DOHH2 (cell line): ENCODE results near the gene MRPL27.
A peak's percentile ranks its signal among the peaks of the same experiment; 100 is the strongest.

Experiments
- H3F3A ChIP-seq: fragments of 200-600 bp; sonication (generic), shearing (Covaris generic); 2 replicates; pipeline ENCODE4 v1.6.0; 2016; ENCODE audit warnings: antibody characterized with exemption, mild to moderate bottlenecking; ENCODE audit not compliant: control insufficient read depth, insufficient read depth
- H3K27ac ChIP-seq: fragments of 200-600 bp; sonication (generic); 2 replicates; pipeline ENCODE4 v1.5.1; 2014; ENCODE audit warnings: low read depth, mild to moderate bottlenecking, low read length, moderate library complexity
- H3K27me3 ChIP-seq: fragments of 200-600 bp; sonication (generic); 2 replicates; pipeline ENCODE4 v1.6.1; 2014; ENCODE audit warnings: mild to moderate bottlenecking, low read length, mixed read lengths; ENCODE audit not compliant: control insufficient read depth
- H3K36me3 ChIP-seq: fragments of 200-600 bp; sonication (generic); 2 replicates; pipeline ENCODE4 v1.6.1; 2014; ENCODE audit warnings: mild to moderate bottlenecking, low read length, moderate library complexity, mixed read lengths; ENCODE audit not compliant: control insufficient read depth
- H3K4me1 ChIP-seq: fragments of 200-600 bp; sonication (generic); 2 replicates; pipeline ENCODE4 v1.6.1; 2014; ENCODE audit warnings: mild to moderate bottlenecking, low read length, mixed read lengths; ENCODE audit not compliant: control insufficient read depth
- H3K4me2 ChIP-seq: fragments of 200-600 bp; sonication (generic); 2 replicates; pipeline ENCODE4 v1.6.0; 2014; ENCODE audit warnings: mild to moderate bottlenecking, low read length, moderate library complexity
- H3K4me3 ChIP-seq: fragments of 200-600 bp; sonication (generic); 2 replicates; pipeline ENCODE4 v1.5.1; 2014; ENCODE audit warnings: mild to moderate bottlenecking, low read length, mixed read lengths
- H3K79me2 ChIP-seq: fragments of 200-600 bp; sonication (generic); 2 replicates; pipeline ENCODE4 v1.6.1; 2014; ENCODE audit warnings: mild to moderate bottlenecking, low read length, mixed read lengths; ENCODE audit not compliant: control insufficient read depth
- H3K9me2 ChIP-seq: fragments of 200-600 bp; sonication (generic); replicated peaks from 2 replicates; pipeline ENCODE4 v1.6.1; 2014; ENCODE audit warnings: mild to moderate bottlenecking, low read length, mixed read lengths; ENCODE audit not compliant: control insufficient read depth
- H3K9me3 ChIP-seq: fragments of 200-600 bp; sonication (generic); 2 replicates; pipeline ENCODE4 v1.6.1; 2014; ENCODE audit warnings: antibody characterized with exemption, low read length, mixed read lengths; ENCODE audit not compliant: control insufficient read depth, insufficient read depth
- H4K20me1 ChIP-seq: fragments of 200-600 bp; sonication (generic); 2 replicates; pipeline ENCODE4 v1.6.0; 2014; ENCODE audit warnings: low read depth, mild to moderate bottlenecking, antibody characterized with exemption, low read length, moderate library complexity; ENCODE audit not compliant: control insufficient read depth, insufficient read depth
- EZH2phosphoT487 ChIP-seq: fragments of 200-600 bp; sonication (generic); IDR thresholded peaks from 2 replicates; pipeline ENCODE4 v1.6.1; 2017; ENCODE audit warnings: borderline replicate concordance, mild to moderate bottlenecking, antibody characterized with exemption, low read length, moderate library complexity, mixed read lengths
- TF ChIP-seq, protein P1 (sequence below): fragments of 200-600 bp; sonication (generic); IDR thresholded peaks from one replicate; pipeline ENCODE4 v1.5.1; 2014; ENCODE audit warnings: antibody characterized with exemption, mild to moderate bottlenecking, low read depth, low read length; ENCODE audit not compliant: poor library complexity, severe bottlenecking

The MRPL27 gene

DNA sequence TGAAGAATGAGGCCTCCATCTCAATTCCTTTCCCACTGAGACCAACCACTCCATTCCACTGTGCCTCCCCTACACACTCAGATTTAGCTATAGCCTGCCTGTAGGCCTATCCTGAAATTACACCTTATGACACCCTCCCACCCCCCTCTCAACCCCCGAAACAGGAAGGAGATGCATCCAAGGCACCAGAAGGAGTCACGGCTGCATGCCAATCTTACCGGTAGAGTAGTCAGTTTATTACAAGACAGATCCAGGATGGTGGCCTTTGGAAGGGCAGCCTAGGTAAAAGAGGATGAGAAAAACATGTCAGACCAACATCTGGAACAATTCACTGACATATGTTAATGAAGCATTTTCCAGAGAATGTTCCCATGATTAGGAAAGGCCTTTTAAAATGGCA is 21.7 kb upstream of the MRPL27 start:
- Histone ChIP-seq H3K9me3 (no peaks in the 10 kb centered on the region), H3K9me2 (no peaks in the 10 kb centered on the region), H3K27me3 (no peaks in the 10 kb centered on the region), H3K4me1 (peaks cover 25% of the 10 kb centered on the region), H3K4me2 (peak overlapping the region; percentile 84; the same call in 1 of the 2 replicates), H3K36me3 (peaks cover 71% of the 10 kb centered on the region), H3F3A (no peaks in the 10 kb centered on the region), H3K4me3 (no peak overlapping the region), H3K27ac (no peak overlapping the region), H3K79me2 (peaks cover 45% of the 10 kb centered on the region), H4K20me1 (peaks cover 16% of the 10 kb centered on the region)
- no peak for TF ChIP-seq EZH2phosphoT487
- TF ChIP-seq, protein P1, sequence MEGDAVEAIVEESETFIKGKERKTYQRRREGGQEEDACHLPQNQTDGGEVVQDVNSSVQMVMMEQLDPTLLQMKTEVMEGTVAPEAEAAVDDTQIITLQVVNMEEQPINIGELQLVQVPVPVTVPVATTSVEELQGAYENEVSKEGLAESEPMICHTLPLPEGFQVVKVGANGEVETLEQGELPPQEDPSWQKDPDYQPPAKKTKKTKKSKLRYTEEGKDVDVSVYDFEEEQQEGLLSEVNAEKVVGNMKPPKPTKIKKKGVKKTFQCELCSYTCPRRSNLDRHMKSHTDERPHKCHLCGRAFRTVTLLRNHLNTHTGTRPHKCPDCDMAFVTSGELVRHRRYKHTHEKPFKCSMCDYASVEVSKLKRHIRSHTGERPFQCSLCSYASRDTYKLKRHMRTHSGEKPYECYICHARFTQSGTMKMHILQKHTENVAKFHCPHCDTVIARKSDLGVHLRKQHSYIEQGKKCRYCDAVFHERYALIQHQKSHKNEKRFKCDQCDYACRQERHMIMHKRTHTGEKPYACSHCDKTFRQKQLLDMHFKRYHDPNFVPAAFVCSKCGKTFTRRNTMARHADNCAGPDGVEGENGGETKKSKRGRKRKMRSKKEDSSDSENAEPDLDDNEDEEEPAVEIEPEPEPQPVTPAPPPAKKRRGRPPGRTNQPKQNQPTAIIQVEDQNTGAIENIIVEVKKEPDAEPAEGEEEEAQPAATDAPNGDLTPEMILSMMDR, result no peak

DNA sequence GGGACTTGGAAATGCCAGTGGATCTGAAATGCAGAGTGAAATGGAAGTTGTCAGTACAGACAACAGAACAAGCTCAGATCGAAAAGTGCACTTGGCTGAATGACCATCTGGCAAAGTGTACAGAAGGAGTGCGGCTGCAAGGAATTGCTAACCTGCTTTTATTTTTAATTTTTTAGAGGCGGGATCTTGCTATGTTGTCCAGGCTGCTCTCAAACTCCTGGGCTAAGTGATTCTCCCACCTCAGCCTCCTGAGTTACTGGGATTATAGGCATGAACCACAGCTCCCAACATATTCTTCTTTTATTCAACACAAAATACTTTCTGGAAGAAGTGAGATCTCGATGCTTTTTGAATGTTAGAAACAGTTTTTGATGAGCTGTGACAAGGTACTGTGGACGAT is 20.7 kb upstream of the MRPL27 start:
- H3F3A ChIP-seq, result no peaks in the 10 kb centered on the region
- TF ChIP-seq, protein P1, result no peak
- no peak for TF ChIP-seq EZH2phosphoT487
- H3K9me3 ChIP-seq, result no peaks in the 10 kb centered on the region
- no peaks in the 10 kb centered on the region for H3K9me2 ChIP-seq
- peaks cover 16% of the 10 kb centered on the region for H4K20me1 ChIP-seq
- H3K79me2 ChIP-seq, result peaks cover 49% of the 10 kb centered on the region
- H3K4me1 ChIP-seq, result peaks cover 25% of the 10 kb centered on the region
- no peaks in the 10 kb centered on the region for H3K27me3 ChIP-seq
- peaks cover 81% of the 10 kb centered on the region for H3K36me3 ChIP-seq
- no peak overlapping the region for H3K4me3 ChIP-seq
- H3K4me2 ChIP-seq, result no peak overlapping the region
- H3K27ac ChIP-seq, result no peak overlapping the region

DNA sequence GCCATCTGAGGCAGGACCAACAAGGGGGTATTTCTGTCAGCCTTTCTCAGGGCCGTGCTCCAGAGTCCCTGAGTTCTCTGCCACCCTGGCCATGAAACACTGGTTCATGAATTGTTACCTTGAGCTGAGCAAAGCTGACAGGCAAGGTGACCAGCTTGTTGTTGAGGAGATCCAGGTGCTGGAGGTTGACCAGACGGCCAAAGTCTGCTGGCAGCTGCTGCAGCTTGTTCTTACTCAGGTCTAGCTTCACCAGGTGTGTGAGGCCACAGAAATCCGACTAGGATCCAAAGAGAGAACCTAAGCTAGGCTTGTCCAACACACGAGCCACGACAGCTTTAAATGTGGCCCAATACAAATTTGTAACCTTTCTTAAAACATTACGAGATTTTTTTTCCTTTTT is 19.6 kb upstream of the MRPL27 start:
- Histone ChIP-seq H3F3A (no peaks in the 10 kb centered on the region), H3K4me2 (no peak overlapping the region), H3K9me2 (no peaks in the 10 kb centered on the region), H4K20me1 (peaks cover 16% of the 10 kb centered on the region), H3K36me3 (peaks cover 92% of the 10 kb centered on the region), H3K27me3 (no peaks in the 10 kb centered on the region), H3K9me3 (no peaks in the 10 kb centered on the region), H3K4me1 (peaks cover 22% of the 10 kb centered on the region), H3K27ac (no peak overlapping the region), H3K79me2 (peaks cover 49% of the 10 kb centered on the region), H3K4me3 (no peak overlapping the region)
- TF ChIP-seq EZH2phosphoT487, result no peak
- TF ChIP-seq, protein P1, result no peak

DNA sequence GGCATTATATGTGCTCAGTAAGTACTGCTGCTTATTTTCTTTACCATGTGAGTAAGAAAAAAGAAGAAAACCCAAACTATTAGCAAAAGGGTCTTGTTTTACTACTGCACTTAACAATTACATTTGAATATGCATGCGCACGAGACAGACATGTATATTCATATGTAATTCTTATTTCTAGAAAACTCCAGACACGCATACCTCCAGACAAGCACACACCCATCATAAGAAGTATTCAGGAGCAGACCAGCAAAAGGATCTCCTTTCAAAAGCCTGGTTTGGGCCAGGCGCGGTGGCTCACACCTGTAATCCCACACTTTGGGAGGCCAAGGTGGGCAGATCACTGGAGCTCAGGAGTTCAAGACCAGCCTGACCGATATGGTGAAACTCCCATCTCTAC is 16.6 kb upstream of the MRPL27 start:
- Histone ChIP-seq H4K20me1 (no peaks in the 10 kb centered on the region), H3K9me3 (no peaks in the 10 kb centered on the region), H3K4me3 (no peak overlapping the region), H3K4me1 (peaks cover 5% of the 10 kb centered on the region; the same call in 1 of the 2 replicates), H3F3A (no peaks in the 10 kb centered on the region), H3K4me2 (no peak overlapping the region), H3K9me2 (no peaks in the 10 kb centered on the region), H3K27me3 (no peaks in the 10 kb centered on the region), H3K36me3 (peaks cover 98% of the 10 kb centered on the region), H3K79me2 (peaks cover 21% of the 10 kb centered on the region), H3K27ac (no peak overlapping the region)
- TF ChIP-seq, protein P1, result no peak
- TF ChIP-seq EZH2phosphoT487, result no peak
